Endothelial cell of umbilical vein (primary cell): ENCODE data around the gene ARHGEF37.

Experiments used
- CTCF ChIP-seq, 2 donors: IDR thresholded peaks; 1 replicate in 1 of 2; 2 replicates in 1 of 2; pipeline ENCODE4 v1.5.1; 2011; ENCODE audit warnings: low read length in 2 of 2, mild to moderate bottlenecking in 2 of 2, moderate library complexity in 2 of 2, control low read depth in 1 of 2, inconsistent platforms in 1 of 2, low read depth in 1 of 2; ENCODE audit not compliant: insufficient read depth in 1 of 2; ENCODE audit errors: extremely low read depth in 1 of 2
- EZH2 ChIP-seq: IDR thresholded peaks from 2 replicates; pipeline ENCODE4 v1.6.1; 2012; ENCODE audit warnings: borderline replicate concordance, low read depth, mild to moderate bottlenecking, moderate library complexity, low read length, inconsistent platforms; ENCODE audit not compliant: severe bottlenecking
- FOS ChIP-seq: IDR thresholded peaks from 2 replicates; pipeline ENCODE4 v1.6.1; 2011; ENCODE audit warnings: mild to moderate bottlenecking, low read length, moderate library complexity, borderline replicate concordance; ENCODE audit not compliant: insufficient read depth
- JUN ChIP-seq: IDR thresholded peaks from 2 replicates; pipeline ENCODE4 v1.6.1; 2011; ENCODE audit warnings: borderline replicate concordance, low read depth; ENCODE audit not compliant: insufficient read length, insufficient read depth
- MAX ChIP-seq: IDR thresholded peaks from 2 replicates; pipeline ENCODE4 v1.6.1; 2011; ENCODE audit not compliant: insufficient read depth, insufficient read length
- MYC ChIP-seq: IDR thresholded peaks from one replicate; pipeline ENCODE4 v1.6.1; 2011; ENCODE audit warnings: mild to moderate bottlenecking, low read depth, low read length
- POLR2A ChIP-seq: IDR thresholded peaks from 2 replicates; pipeline ENCODE4 v1.6.1; 2012; ENCODE audit warnings: low read depth, mild to moderate bottlenecking, control low read depth, low read length
- POLR2AphosphoS5 ChIP-seq: IDR thresholded peaks from 2 replicates; pipeline ENCODE4 v1.6.1; 2012; ENCODE audit warnings: low read depth, mild to moderate bottlenecking, control low read depth, low read length, moderate library complexity; ENCODE audit not compliant: insufficient read depth

GRCh38 chr5:149643781-149644180 is 62.5 kb downstream of the ARHGEF37 start:
- TF ChIP-seq POLR2A (no peak), CTCF (IDR thresholded peaks at IDR 0.05; ENCODE audit: extremely low read depth in 1 of 2, insufficient read depth in 1 of 2, low read depth in 1 of 2, low read length in 2 of 2) (no peak), POLR2AphosphoS5 (no peak), MYC (no peak), MAX (no peak), EZH2 (no peak), JUN (no peak), FOS (no peak)
